HepG2 (cell line): ENCODE measurements around the gene RPL23. TPM values are rescaled to one million over a fixed set of nuclear protein-coding genes. Genes with fewer than 3 reads are reported as not detected.
A peak's percentile ranks its signal among the peaks of the same experiment; 100 is the strongest.

Source experiments
- ATAC-seq: fragments of 200-7000 bp; cut with Tn5 transposase; 3 replicates; pipeline ENCODE4 v1.9.1; 2020; ENCODE audit warnings: mild to moderate bottlenecking, moderate library complexity
- BruUV-seq: library from RNA; stranded (reverse); fragments of 400-500 nt; replicated peaks from 2 replicates; lab custom pipeline; 2021; lab: Mats Ljungman, UMichigan
- CTCF ChIA-PET: fragments of 300-600 bp; formaldehyde crosslinking; extraction: SDS; loops from one replicate; lab custom pipeline; 2021; ENCODE audit warnings: low total read pairs, inconsistent platforms, low intra/inter-chr PET ratio; lab: Yijun Ruan, JAX
- POLR2A ChIA-PET: fragments of 350-600 bp; sonication (Branson Sonifier 250); formaldehyde crosslinking; loops from one replicate; lab custom pipeline; 2020; ENCODE audit warnings: antibody characterized with exemption, inconsistent platforms; lab: Yijun Ruan, JAX
- DNase-seq: peaks from one replicate; pipeline ENCODE4 v3.0.0-alpha.2; 2015; ENCODE audit warnings: low spot score
- FAIRE-seq: peaks from 3 replicates; lab custom pipeline; 2011; peaks lifted over from hg19 to GRCh38; lab: Jason Lieb, UNC
- H2AFZ ChIP-seq: one replicate; pipeline ENCODE4 v1.6.1; 2011; ENCODE audit warnings: low read length, inconsistent platforms
- H3K27ac ChIP-seq: fragments of 300-600 bp; 3 replicates; pipeline ENCODE4 v1.8.0; 2011; ENCODE audit warnings: mixed run types, mild to moderate bottlenecking, mixed read lengths, low read length, inconsistent platforms; ENCODE audit not compliant: insufficient read depth; ENCODE audit errors: extremely low read length
- H3K27me3 ChIP-seq, 2 experiments: fragments of 200-600 bp in 1 of 2; 2 replicates in 1 of 2; 3 replicates in 1 of 2; pipeline versions ENCODE4 v1.6.0 to v1.8.0; 2011; ENCODE audit warnings: low read length in 2 of 2, mild to moderate bottlenecking in 2 of 2, moderate library complexity in 2 of 2, inconsistent platforms in 1 of 2; ENCODE audit not compliant: insufficient read depth in 2 of 2, control insufficient read depth in 1 of 2
- H3K36me3 ChIP-seq, 2 experiments: fragments of 200-600 bp in 1 of 2; replicated peaks in 1 of 2; 2 replicates in 1 of 2; 3 replicates in 1 of 2; pipeline versions ENCODE4 v1.5.1 to v1.8.0; 2011; ENCODE audit warnings: low read length in 2 of 2, inconsistent platforms in 1 of 2; ENCODE audit not compliant: insufficient read depth in 2 of 2, control insufficient read depth in 1 of 2
- H3K4me1 ChIP-seq: 2 replicates; pipeline ENCODE4 v1.5.1; 2012; ENCODE audit warnings: low read length, inconsistent platforms; ENCODE audit not compliant: insufficient read depth
- H3K4me2 ChIP-seq: 2 replicates; pipeline ENCODE4 v1.6.0; 2011; ENCODE audit warnings: low read depth, low read length, inconsistent platforms
- H3K4me3 ChIP-seq, 3 experiments: fragments of 200-600 bp in 1 of 3; sonication (generic), shearing (Covaris generic) in 1 of 3; replicated peaks in 1 of 3; 2 replicates each; pipeline ENCODE4 v1.5.1; 2011 to 2016; ENCODE audit warnings: low read length in 3 of 3, inconsistent platforms in 2 of 3, low read depth in 2 of 3, mild to moderate bottlenecking in 2 of 3, control low read depth in 1 of 3, mixed read lengths in 1 of 3; ENCODE audit not compliant: insufficient read depth in 1 of 3
- H3K79me2 ChIP-seq: one replicate; pipeline ENCODE4 v1.6.1; 2011; ENCODE audit warnings: low read length, inconsistent platforms; ENCODE audit not compliant: insufficient read depth
- H3K9ac ChIP-seq: 2 replicates; pipeline ENCODE4 v1.6.0; 2011; ENCODE audit warnings: mild to moderate bottlenecking, low read depth, low read length, inconsistent platforms; ENCODE audit not compliant: insufficient read depth
- H3K9me3 ChIP-seq: 2 replicates; pipeline ENCODE4 v1.5.1; 2012; ENCODE audit warnings: mild to moderate bottlenecking, low read length
- H4K20me1 ChIP-seq: 2 replicates; pipeline ENCODE4 v1.6.0; 2011; ENCODE audit warnings: inconsistent platforms, mild to moderate bottlenecking, low read length, moderate library complexity; ENCODE audit not compliant: insufficient read depth
- ARHGAP35 ChIP-seq: sonication (generic); formaldehyde crosslinking; IDR thresholded peaks from 2 replicates; pipeline ENCODE4 v1.9.0; 2022; ENCODE audit warnings: mild to moderate bottlenecking, inconsistent platforms, moderate library complexity, missing genetic modification reagents, borderline replicate concordance
- ARID5B ChIP-seq: IDR thresholded peaks from 2 replicates; pipeline ENCODE4 v1.4.0; 2020; ENCODE audit warnings: mild to moderate bottlenecking, missing genetic modification reagents
- ESRRA ChIP-seq: sonication (generic); formaldehyde crosslinking; IDR thresholded peaks from 2 replicates; pipeline ENCODE4 v1.5.1; 2020; ENCODE audit warnings: mild to moderate bottlenecking, low read depth, missing genetic modification reagents
- MLLT10 ChIP-seq: sonication (generic); formaldehyde crosslinking; IDR thresholded peaks from 2 replicates; pipeline ENCODE4 v1.4.0; 2020; ENCODE audit warnings: missing genetic modification reagents
- MXI1 ChIP-seq: IDR thresholded peaks from 3 replicates; pipeline ENCODE4 v1.6.1; 2012; ENCODE audit warnings: low read depth, low read length, inconsistent platforms, borderline replicate concordance
- RBFOX2 ChIP-seq: fragments of 200-400 bp; formaldehyde crosslinking; IDR thresholded peaks from 2 replicates; pipeline ENCODE4 v1.6.1; 2017; ENCODE audit warnings: low read depth, mild to moderate bottlenecking, low read length
- SIX4 ChIP-seq: sonication (generic); formaldehyde crosslinking; IDR thresholded peaks from 2 replicates; pipeline ENCODE4 v1.4.0; 2020; ENCODE audit warnings: missing genetic modification reagents
- SOX13 ChIP-seq, 3 experiments: fragments of 450-650 bp in 1 of 3; sonication (generic) in 1 of 3; formaldehyde crosslinking in 1 of 3; IDR thresholded peaks in 2 of 3; conservative IDR thresholded peaks in 1 of 3; 2 replicates each; pipeline versions ENCODE4 v1.5.0 to v1.6.1; 2016 to 2020; ENCODE audit warnings: antibody characterized with exemption in 1 of 3, mild to moderate bottlenecking in 1 of 3, missing compliant biosample characterization in 1 of 3, missing genetic modification reagents in 1 of 3, moderate library complexity in 1 of 3
- SOX5 ChIP-seq: IDR thresholded peaks from 2 replicates; pipeline ENCODE4 v1.6.1; 2016; ENCODE audit warnings: borderline replicate concordance
- ZNF383 ChIP-seq: sonication (generic); formaldehyde crosslinking; IDR thresholded peaks from 2 replicates; pipeline ENCODE4 v1.4.0; 2020; ENCODE audit warnings: missing genetic modification reagents, mild to moderate bottlenecking, borderline replicate concordance
- ZNF740 ChIP-seq: sonication (generic); formaldehyde crosslinking; IDR thresholded peaks from 2 replicates; pipeline ENCODE4 v1.4.0; 2020; ENCODE audit warnings: missing genetic modification reagents
- ZNF850 ChIP-seq: sonication (generic); formaldehyde crosslinking; conservative IDR thresholded peaks from 2 replicates; pipeline ENCODE4 v1.9.0; 2021; ENCODE audit warnings: mild to moderate bottlenecking, missing genetic modification reagents
- WGBS: methylation state at CpG from one replicate; pipeline ENCODE4 v1.1.6; 2017; ENCODE audit warnings: low lambda C conversion rate; 5-methylcytosine and 5-hydroxymethylcytosine counted together
- in situ Hi-C: cut with HindIII; loops from 2 replicates; pipeline ENCODE4 v1.10.0; 2017; ENCODE audit warnings: low pct_unique_long_range_greater_than_20kb; ENCODE audit not compliant: extremely low pct_ligation_motif_present
- intact Hi-C: fragments of 100-400 bp; cut with micrococcal nuclease; formaldehyde crosslinking; loops from one replicate; pipeline ENCODE4 v1.10.0; 2022; ENCODE audit not compliant: unreplicated experiment
- polyA plus RNA-seq, 8 experiments: library from polyadenylated mRNA; depleted of rRNA in 3 of 8; stranded (reverse) in 7 of 8; unstranded in 1 of 8; fragments of >200 nt; fragmentation: Illumina TruSeq in 4 of 8; extraction: Trizol in 4 of 8; gene quantifications; 2 replicates each; pipeline versions ENCODE4 v1.2.1 to v1.2.3, GENCODE V29; 2011 to 2016; ENCODE audit warnings: low read depth in 4 of 8, missing spikeins in 1 of 8, mixed read lengths in 1 of 8; ENCODE audit not compliant: insufficient read depth in 1 of 8
- total RNA-seq, 5 experiments: library from RNA; depleted of rRNA; stranded (reverse); fragments of >200 nt; fragmentation: Illumina TruSeq; extraction: Trizol; gene quantifications; 2 replicates each; pipeline ENCODE4 v1.2.3, GENCODE V29; 2016; ENCODE audit warnings: low read depth in 1 of 5
- TF ChIP-seq, protein P1 (sequence below): sonication (generic); formaldehyde crosslinking; IDR thresholded peaks from 2 replicates; pipeline ENCODE4 v1.4.0; 2020; ENCODE audit warnings: mild to moderate bottlenecking, missing genetic modification reagents, borderline replicate concordance

Gene RPL23
- total and polyA plus RNA-seq, 2 of the 13 experiments (the other 11 are each of a cell fraction or from before 2014, with no cell fraction given): 2,790 to 4,860 TPM

GRCh38 chr17:38885728-38886642, 32.5 kb upstream of the RPL23 start (continued):
- TF ChIP-seq, protein P1, sequence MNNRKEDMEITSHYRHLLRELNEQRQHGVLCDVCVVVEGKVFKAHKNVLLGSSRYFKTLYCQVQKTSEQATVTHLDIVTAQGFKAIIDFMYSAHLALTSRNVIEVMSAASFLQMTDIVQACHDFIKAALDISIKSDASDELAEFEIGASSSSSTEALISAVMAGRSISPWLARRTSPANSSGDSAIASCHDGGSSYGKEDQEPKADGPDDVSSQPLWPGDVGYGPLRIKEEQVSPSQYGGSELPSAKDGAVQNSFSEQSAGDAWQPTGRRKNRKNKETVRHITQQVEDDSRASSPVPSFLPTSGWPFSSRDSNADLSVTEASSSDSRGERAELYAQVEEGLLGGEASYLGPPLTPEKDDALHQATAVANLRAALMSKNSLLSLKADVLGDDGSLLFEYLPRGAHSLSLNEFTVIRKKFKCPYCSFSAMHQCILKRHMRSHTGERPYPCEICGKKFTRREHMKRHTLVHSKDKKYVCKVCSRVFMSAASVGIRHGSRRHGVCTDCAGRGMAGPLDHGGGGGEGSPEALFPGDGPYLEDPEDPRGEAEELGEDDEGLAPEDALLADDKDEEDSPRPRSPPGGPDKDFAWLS (CRISPR knock-in tag): no peak

DNA sequence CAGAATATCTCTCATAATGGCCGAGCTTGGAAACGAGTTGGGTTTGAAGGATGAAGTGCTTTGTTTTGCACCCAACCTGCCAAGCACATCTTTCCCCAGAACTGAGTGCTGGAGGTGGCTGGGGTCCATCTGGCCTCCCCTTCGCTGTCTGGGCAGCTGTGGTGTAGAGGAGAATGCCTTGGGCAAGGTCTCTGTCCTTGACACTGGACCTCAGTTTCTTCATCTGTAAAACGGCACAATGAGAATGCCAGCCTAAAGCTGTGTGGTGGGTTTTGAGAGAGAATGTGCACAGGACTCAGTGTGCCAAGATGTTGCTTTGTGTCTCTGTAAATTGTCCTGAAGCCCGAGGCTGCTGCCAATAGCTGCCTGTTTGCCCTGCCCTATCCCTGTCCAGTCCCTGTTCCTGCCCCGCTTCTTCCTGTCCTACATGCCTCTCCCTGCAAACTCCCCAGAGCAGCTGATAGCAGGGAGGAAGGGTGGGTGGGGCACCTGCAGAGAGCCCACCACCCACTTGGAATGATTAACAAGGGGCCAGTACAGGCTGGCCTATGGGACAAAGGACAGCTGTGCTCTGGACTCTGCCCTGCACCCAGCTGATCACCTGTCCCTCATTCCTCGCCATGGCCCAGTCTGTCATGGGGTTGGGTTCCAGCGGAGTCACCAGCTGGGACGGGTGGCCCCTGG, 31.7 kb upstream of the RPL23 start:
- H2AFZ ChIP-seq: no peak overlapping the region
- H4K20me1 ChIP-seq: peaks cover 52% of the 10 kb centered on the region
- FAIRE-seq (no peak), ATAC-seq (peak; percentile 74), DNase-seq (peak; percentile 52)
- ChIA-PET POLR2A (interaction anchor here (0.9 to 3.8 kb wide), 8 partner anchors 12 to 315 kb away, joined by 3 to 18 read pairs (median 4); partner anchors contain the start of genes LASP1 and RPL19), CTCF (no interaction called here)
- no TSS peak for BruUV-seq
- peaks cover 60 to 88% of the 10 kb centered on the region in 2 experiments for H3K36me3 ChIP-seq
- no peaks in the 10 kb centered on the region for H3K27me3 ChIP-seq
- in situ Hi-C loops: no loop called here
- peak overlapping the region; percentile 4; the same call in 1 of the 2 replicates for H3K4me2 ChIP-seq
- H3K79me2 ChIP-seq: peaks cover 63% of the 10 kb centered on the region
- no peak overlapping the region for H3K9ac ChIP-seq
- WGBS: 83% methylated on average over 9 of the region's 9 CpGs
- peaks cover 43% of the 10 kb centered on the region for H3K4me1 ChIP-seq
- intact Hi-C loops: loop anchor here (1.0 kb wide), 1 partner anchor 30 kb away; no protein-coding TSS in a partner anchor
- H3K9me3 ChIP-seq: no peaks in the 10 kb centered on the region
- no peak overlapping the region for H3K4me3 ChIP-seq
- H3K27ac ChIP-seq: peak overlapping the region; percentile 14
- no peak for TF ChIP-seq RBFOX2
- TF ChIP-seq MXI1: peak; percentile 14; the same call in 1 of the 3 replicates
- no peak; the same call in 1 of the 2 replicates for TF ChIP-seq ESRRA
- TF ChIP-seq MLLT10: no peak
- no peak for TF ChIP-seq SIX4 (CRISPR knock-in tag)
- no peak for TF ChIP-seq ARHGAP35 (CRISPR knock-in tag)
- TF ChIP-seq SOX13 (IDR thresholded peaks at IDR 0.05): no peak
- TF ChIP-seq SOX13 (CRISPR knock-in tag; conservative IDR thresholded peaks at IDR 0.05 in 1 of 2, IDR thresholded peaks at IDR 0.05 in 1 of 2): peak in 1 of 2 experiments; percentile 29; a peak in 1 of 4 replicates
- no peak for TF ChIP-seq ZNF740
- no peak for TF ChIP-seq ARID5B (CRISPR knock-in tag)
- no peak for TF ChIP-seq ZNF850 (CRISPR knock-in tag)
- TF ChIP-seq ZNF383 (CRISPR knock-in tag): no peak
- peak; percentile 25; the same call in 1 of the 2 replicates for TF ChIP-seq SOX5 (CRISPR knock-in tag)
